ENCODE measurements around the gene KRTCAP3. TPM values are rescaled to one million over a fixed set of nuclear protein-coding genes. Genes with fewer than 3 reads are reported as not detected.

KRTCAP3 gene
- total RNA-seq, 2 experiments from 2014 or later = 1.9 to 6.9 TPM

DNA sequence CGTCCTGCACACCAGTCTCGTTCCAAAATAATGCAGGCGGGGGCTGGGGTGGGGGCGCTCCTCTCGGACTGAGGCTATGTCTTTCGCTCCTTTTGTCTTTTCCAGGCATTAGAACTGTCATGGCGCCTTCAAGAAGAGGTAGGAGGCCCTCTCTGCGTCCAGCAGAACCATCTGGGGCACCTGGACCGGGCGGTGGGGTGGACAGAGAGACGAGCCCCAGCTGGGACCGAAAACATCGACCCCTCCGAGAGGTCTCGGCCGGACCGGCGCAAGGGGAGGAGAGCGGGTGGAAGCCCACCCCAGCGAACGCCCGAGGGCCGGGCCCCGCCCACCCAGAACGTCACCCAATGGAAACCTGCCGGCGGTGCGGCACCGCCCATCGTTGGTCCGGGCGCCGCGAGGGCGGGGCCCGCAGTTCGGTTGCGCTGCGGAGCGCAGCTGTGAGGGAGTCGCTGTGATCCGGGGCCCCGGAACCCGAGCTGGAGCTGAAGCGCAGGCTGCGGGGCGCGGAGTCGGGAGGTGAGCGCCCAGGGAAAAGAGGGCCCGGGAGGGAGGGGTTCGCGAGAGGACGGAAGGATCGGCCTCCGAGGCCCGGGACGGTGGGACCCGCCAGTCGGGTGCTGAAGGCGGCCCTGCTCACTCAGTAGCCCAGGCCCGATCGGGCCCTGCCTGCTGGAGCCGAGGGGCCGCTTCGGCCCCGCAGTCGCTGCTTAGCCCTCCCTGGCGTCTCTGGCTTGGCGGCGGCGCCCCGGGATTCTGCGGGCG, 13.8 kb upstream of the KRTCAP3 start, which contains the start of gene NRBP1:
NRBP1 (plus strand) TSS at position 419 of the 765 bp plus-strand sequence. CDS start 4,643 bp downstream, outside the sequence.
- intact Hi-C loops (cut with micrococcal nuclease; ENCODE audit: unreplicated experiment) = loop anchor here (1.0 to 2.0 kb wide), 2 partner anchors 19 to 200 kb away; partner anchors contain the start of genes CCDC121, GPN1 and PPM1G
- Histone ChIP-seq H3K4me2 (ENCODE audit: low read length) (peak within 1 kb of the TSS; percentile 97), H3K9me3 (ENCODE audit: low read length) (no peaks in the 10 kb centered on the region), H3K79me2 (ENCODE audit: insufficient read depth, low read depth, low read length) (peaks cover 35% of the 10 kb centered on the region), H3K9me2 (ENCODE audit: insufficient read depth, low read length) (no peaks in the 10 kb centered on the region), H3K27ac (ENCODE audit: low read depth, low read length, poor library complexity, severe bottlenecking) (peak within 1 kb of the TSS; percentile 76), H4K20me1 (ENCODE audit: insufficient read depth, low read length) (peaks cover 11% of the 10 kb centered on the region), H3K36me3 (ENCODE audit: insufficient read depth, low read length) (peaks cover 6% of the 10 kb centered on the region; the same call in 1 of the 2 replicates), H2AFZ (ENCODE audit: low read length) (peak within 1 kb of the TSS; percentile 61), H3K4me3 (ENCODE audit: low read depth, low read length, poor library complexity, severe bottlenecking) (peak within 1 kb of the TSS; percentile 86), H3K4me1 (ENCODE audit: insufficient read depth, low read length, poor library complexity, severe bottlenecking) (peaks cover 21% of the 10 kb centered on the region)
- BruUV-seq (replicated peaks) = no TSS peak
- CTCF ChIA-PET (ENCODE audit: unreplicated experiment) = interaction anchor here (0.8 kb wide), 1 partner anchor 58 kb away, joined by 3 read pairs; the partner anchor contains the start of genes EIF2B4 and SNX17
- DNase-seq (ENCODE audit: low spot score) = peak; percentile 96
- POLR2A ChIA-PET = interaction anchor here (0.6 to 2.8 kb wide), 10 partner anchors 11 to 235 kb away, joined by 3 to 24 read pairs (median 4); partner anchors contain the start of genes PPM1G, SLC30A3, SLC4A1AP and SUPT7L
- TF ChIP-seq EZH2phosphoT487 (IDR thresholded peaks at IDR 0.05; ENCODE audit: borderline replicate concordance, low read depth, low read length) = no peak
- TF ChIP-seq, protein P1, sequence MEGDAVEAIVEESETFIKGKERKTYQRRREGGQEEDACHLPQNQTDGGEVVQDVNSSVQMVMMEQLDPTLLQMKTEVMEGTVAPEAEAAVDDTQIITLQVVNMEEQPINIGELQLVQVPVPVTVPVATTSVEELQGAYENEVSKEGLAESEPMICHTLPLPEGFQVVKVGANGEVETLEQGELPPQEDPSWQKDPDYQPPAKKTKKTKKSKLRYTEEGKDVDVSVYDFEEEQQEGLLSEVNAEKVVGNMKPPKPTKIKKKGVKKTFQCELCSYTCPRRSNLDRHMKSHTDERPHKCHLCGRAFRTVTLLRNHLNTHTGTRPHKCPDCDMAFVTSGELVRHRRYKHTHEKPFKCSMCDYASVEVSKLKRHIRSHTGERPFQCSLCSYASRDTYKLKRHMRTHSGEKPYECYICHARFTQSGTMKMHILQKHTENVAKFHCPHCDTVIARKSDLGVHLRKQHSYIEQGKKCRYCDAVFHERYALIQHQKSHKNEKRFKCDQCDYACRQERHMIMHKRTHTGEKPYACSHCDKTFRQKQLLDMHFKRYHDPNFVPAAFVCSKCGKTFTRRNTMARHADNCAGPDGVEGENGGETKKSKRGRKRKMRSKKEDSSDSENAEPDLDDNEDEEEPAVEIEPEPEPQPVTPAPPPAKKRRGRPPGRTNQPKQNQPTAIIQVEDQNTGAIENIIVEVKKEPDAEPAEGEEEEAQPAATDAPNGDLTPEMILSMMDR (conservative IDR thresholded peaks at IDR 0.05; ENCODE audit: low read length) = peak; percentile 66

DNA sequence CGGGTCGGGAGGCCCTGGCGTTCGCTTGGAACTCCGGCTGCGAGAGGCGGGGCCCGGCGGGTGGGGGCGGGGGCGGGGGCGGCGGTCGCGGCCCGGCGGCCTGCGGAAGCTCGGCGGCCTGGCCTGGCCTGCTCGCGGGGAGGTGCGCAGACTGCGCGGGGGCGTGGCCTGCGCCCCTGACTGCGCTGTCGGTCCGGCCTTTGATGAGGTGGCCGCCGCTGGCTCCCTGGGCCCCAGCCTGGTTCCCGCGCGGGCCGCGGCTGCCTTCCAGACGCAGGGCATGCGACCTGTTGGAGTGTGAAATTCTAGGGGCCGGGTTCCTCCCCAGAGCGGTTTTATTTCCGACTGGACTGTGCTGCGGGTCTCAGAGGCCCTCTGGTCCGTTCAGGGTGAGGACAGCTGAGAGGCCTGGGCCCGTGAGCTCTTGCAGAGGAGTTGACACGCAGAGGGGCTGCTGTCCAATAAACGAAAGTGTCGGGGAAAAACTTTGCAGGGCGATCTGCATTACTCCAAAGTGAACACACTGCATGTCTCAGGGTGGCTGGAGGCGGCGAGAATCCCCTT, 13.1 kb upstream of the KRTCAP3 start:
- intact Hi-C loops (cut with micrococcal nuclease; ENCODE audit: unreplicated experiment) = loop anchor here (1.0 to 2.0 kb wide), 2 partner anchors 20 to 200 kb away; partner anchors contain the start of genes CCDC121, GPN1 and PPM1G
- TF ChIP-seq, protein P1 (conservative IDR thresholded peaks at IDR 0.05; ENCODE audit: low read length) = no peak
- TF ChIP-seq EZH2phosphoT487 (IDR thresholded peaks at IDR 0.05; ENCODE audit: borderline replicate concordance, low read depth, low read length) = no peak
- peaks cover 13% of the 10 kb centered on the region for H3K36me3 ChIP-seq (ENCODE audit: insufficient read depth, low read length)
- H3K9me2 ChIP-seq (ENCODE audit: insufficient read depth, low read length) = no peaks in the 10 kb centered on the region
- H3K9me3 ChIP-seq (ENCODE audit: low read length) = no peaks in the 10 kb centered on the region
- no TSS peak for BruUV-seq (replicated peaks)
- POLR2A ChIA-PET = interaction anchor here (0.5 to 2.8 kb wide), 7 partner anchors 10 to 341 kb away, joined by 3 to 24 read pairs (median 4); partner anchors contain the start of genes PPM1G, SLC30A3 and ZNF513
- peak overlapping the region; percentile 86 for H3K4me3 ChIP-seq (ENCODE audit: low read depth, low read length, poor library complexity, severe bottlenecking)
- peak overlapping the region; percentile 97 for H3K4me2 ChIP-seq (ENCODE audit: low read length)
- peak; percentile 84 for DNase-seq (ENCODE audit: low spot score)
- peaks cover 35% of the 10 kb centered on the region for H3K79me2 ChIP-seq (ENCODE audit: insufficient read depth, low read depth, low read length)
- peak overlapping the region; percentile 76 for H3K27ac ChIP-seq (ENCODE audit: low read depth, low read length, poor library complexity, severe bottlenecking)
- CTCF ChIA-PET (ENCODE audit: unreplicated experiment) = interaction anchor here (1.1 kb wide), 1 partner anchor 19 kb away, joined by 4 read pairs; no protein-coding TSS in a partner anchor
- peaks cover 11% of the 10 kb centered on the region for H4K20me1 ChIP-seq (ENCODE audit: insufficient read depth, low read length)
- H3K4me1 ChIP-seq (ENCODE audit: insufficient read depth, low read length, poor library complexity, severe bottlenecking) = peaks cover 21% of the 10 kb centered on the region
- peak overlapping the region; percentile 61 for H2AFZ ChIP-seq (ENCODE audit: low read length)

All from OCI-LY7 (cell line).